ENCODE data around the gene DLEU7. TPM values are rescaled to one million over a fixed set of nuclear protein-coding genes. Genes with fewer than 3 reads are reported as not detected.

The DLEU7 gene
- total and polyA plus RNA-seq, 10 of the 15 experiments (the other 5 are each of a cell fraction or from before 2014, with no cell fraction given): not detected

DNA sequence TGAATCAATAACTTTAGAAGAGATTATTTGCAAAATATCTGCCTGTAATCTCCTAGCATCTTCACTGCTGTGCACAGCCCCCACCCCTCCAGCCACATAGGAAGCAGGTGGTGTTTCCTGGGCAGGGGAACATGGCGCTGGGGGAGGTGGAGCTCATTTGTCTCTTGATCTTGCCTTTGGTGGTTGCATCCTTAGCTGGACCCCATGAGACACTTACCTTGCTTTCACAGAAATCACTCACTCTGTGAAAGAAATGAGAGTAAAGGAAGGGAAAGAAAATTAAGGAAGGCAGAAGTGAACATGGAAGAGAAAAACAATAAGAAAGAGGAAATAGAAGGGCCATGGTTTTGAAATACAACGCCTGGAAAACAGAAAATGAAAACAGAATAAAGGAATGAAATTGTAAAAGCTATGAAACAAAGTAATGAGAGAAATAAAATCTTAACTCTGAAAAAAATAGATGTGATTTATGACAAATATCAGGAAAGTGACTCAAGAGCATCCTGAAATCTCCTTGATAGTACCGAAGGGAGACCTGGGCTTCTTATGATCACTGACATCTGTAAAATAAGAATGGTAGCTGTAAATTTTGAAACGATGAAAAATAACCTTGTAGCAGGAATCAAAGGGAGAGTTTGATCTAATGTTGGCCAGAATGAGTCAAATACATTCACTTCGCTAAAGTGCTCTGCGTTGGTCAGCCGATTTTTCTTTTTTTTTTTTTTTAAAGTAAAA, 48.9 kb upstream of the DLEU7 start (continued):
- TF ChIP-seq PKNOX1 (IDR thresholded peaks at IDR 0.05): no peak
- no peak for TF ChIP-seq TBL1XR1 (IDR thresholded peaks at IDR 0.05; ENCODE audit: low read depth, low read length)
- TF ChIP-seq, protein P1, sequence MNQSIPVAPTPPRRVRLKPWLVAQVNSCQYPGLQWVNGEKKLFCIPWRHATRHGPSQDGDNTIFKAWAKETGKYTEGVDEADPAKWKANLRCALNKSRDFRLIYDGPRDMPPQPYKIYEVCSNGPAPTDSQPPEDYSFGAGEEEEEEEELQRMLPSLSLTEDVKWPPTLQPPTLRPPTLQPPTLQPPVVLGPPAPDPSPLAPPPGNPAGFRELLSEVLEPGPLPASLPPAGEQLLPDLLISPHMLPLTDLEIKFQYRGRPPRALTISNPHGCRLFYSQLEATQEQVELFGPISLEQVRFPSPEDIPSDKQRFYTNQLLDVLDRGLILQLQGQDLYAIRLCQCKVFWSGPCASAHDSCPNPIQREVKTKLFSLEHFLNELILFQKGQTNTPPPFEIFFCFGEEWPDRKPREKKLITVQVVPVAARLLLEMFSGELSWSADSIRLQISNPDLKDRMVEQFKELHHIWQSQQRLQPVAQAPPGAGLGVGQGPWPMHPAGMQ (IDR thresholded peaks at IDR 0.05; ENCODE audit: borderline replicate concordance): no peak
- TF ChIP-seq ZZZ3 (IDR thresholded peaks at IDR 0.05; ENCODE audit: control insufficient read depth, insufficient read length, low read depth): no peak
- TF ChIP-seq JUNB (IDR thresholded peaks at IDR 0.05): peak; percentile 38; the same call in 1 of the 2 replicates
- TF ChIP-seq CTCF (IDR thresholded peaks at IDR 0.05 in 2 of 3, conservative IDR thresholded peaks at IDR 0.05 in 1 of 3; ENCODE audit: control insufficient read depth in 2 of 3, extremely low read depth in 1 of 3, insufficient read depth in 1 of 3, low read depth in 3 of 3, low read length in 3 of 3): no peak
- TF ChIP-seq CHD4 (IDR thresholded peaks at IDR 0.05): no peak
- no peak for TF ChIP-seq ZBED1 (IDR thresholded peaks at IDR 0.05; ENCODE audit: borderline replicate concordance)
- peak; percentile 31; the same call in 1 of the 2 replicates for TF ChIP-seq NFIC (IDR thresholded peaks at IDR 0.05; ENCODE audit: low read depth, low read length)
- TF ChIP-seq POLR2A (IDR thresholded peaks at IDR 0.05; ENCODE audit: low read depth, low read length): peak; percentile 83
- peak; percentile 84 for TF ChIP-seq TAF1 (IDR thresholded peaks at IDR 0.05; ENCODE audit: borderline replicate concordance, low read depth, low read length)
- no peak for TF ChIP-seq MLLT1 (IDR thresholded peaks at IDR 0.05)
- no peak for TF ChIP-seq USF1 (IDR thresholded peaks at IDR 0.05; ENCODE audit: borderline replicate concordance, extremely low read length, insufficient read depth, low read depth, low read length)
- no peak for TF ChIP-seq CUX1 (IDR thresholded peaks at IDR 0.05; ENCODE audit: insufficient replicate concordance, low read depth, low read length)
- TF ChIP-seq ZNF217 (IDR thresholded peaks at IDR 0.05): no peak
- no peak for TF ChIP-seq SREBF1 (IDR thresholded peaks at IDR 0.05; ENCODE audit: low read length)
- TF ChIP-seq TCF7 (IDR thresholded peaks at IDR 0.05; ENCODE audit: borderline replicate concordance): no peak
- TF ChIP-seq LARP7 (IDR thresholded peaks at IDR 0.05): no peak

All from GM12878 (cell line).